ENCODE results near the gene PAM. TPM values are rescaled to one million over a fixed set of nuclear protein-coding genes. Genes with fewer than 3 reads are reported as not detected.
"Not testable (repeated sequence)": the region's sequence is repeated elsewhere in the genome, so short reads cannot be mapped to it uniquely, and the experiment has no call there.

Gene PAM
- total RNA-seq, 1 experiment from 2014 or later = 91.3 TPM

DNA sequence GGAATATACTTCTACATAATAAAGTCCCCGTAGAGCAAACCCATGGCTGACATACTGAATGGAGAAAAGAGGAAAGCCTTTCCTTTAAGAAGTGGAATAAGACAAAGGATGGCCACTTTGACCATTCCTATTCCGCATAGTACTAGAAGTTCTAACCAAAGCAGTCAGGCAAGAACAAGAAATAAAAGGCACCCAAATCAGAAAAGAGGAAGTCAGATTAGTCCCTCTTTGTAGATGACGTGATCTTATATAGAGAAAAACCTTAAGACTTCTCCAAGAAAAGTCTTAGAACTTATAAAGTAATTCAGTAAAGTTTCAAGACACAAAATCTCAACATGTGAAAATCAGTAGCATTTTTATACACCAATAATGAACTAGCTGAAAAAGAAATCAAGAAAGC, 231.0 kb downstream of the PAM start:
- no peak for DNase-seq (ENCODE audit: low read depth)
- in situ Hi-C loops (cut with HindIII; ENCODE audit: low pct_unique_long_range_greater_than_20kb, low sequenced_read_pairs) = no loop called here

DNA sequence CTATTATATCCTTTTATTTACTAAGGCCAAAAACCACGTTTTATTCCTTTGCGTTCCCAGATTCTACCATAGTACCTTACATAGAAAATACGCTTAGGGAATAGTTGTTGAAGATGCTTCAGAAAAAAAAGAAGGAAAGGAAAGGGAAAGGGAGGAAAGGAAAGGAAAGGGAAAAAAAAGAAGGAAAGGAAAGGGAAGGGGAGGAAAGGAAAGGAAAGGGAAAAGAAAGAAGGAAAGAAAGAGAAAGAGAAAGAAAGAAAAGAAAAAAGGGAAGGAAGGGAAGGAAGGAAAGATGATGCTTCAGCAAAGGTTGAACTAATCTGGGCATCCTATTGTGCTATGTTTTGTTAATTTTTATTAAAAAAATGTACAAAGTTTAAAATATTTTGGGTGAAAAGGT, 233.4 kb downstream of the PAM start:
- in situ Hi-C loops (cut with HindIII; ENCODE audit: low pct_unique_long_range_greater_than_20kb, low sequenced_read_pairs) = no loop called here
- no peak for DNase-seq (ENCODE audit: low read depth)

DNA sequence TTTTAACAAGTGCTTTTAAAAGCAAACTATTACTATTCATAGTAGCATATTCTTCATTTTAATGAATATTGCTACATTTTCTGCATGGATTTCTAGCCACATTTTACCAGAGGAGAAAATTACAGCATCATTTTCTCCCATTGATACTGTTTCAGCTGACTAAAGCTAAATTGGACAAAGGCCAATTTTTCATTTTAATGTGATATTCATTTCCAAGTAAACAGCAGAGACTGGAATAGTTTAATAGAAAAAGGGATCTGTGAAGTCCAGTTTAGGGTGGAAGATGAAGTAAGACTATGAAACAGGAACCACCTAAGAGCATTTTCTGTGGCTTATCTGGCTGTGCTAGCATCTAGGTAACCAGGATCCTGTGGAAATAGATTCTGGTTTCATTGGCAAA, 236.7 kb downstream of the PAM start:
- in situ Hi-C loops (cut with HindIII; ENCODE audit: low pct_unique_long_range_greater_than_20kb, low sequenced_read_pairs) = no loop called here
- DNase-seq (ENCODE audit: low read depth) = no peak

DNA sequence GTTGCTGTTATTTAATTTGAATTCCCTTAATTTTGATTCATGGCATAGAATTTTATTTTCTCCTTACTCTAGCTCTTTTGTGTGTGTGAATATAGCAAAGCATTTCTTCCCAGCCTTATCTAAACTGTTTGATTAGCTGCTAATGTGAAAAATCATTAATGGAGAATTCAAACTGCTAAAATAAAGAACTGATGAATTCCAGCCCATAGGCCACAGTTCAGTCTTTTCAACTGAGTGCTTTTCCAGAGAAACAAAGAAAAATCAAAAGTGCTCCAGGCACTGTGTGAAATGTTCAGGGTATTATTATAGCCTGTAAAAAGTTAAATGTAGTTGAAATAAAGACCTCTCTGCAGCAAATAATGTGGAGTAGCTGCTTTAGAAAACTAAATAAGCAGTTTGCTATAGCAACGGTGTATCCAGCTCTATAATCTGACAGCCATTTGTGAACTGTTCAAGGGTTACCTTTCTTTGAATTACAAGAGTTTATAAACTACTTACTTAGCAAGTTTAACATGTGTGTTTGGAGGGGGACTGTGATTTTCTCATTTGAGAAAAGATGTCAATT, 241.0 kb downstream of the PAM start:
- DNase-seq (ENCODE audit: low read depth) = no peak
- in situ Hi-C loops (cut with HindIII; ENCODE audit: low pct_unique_long_range_greater_than_20kb, low sequenced_read_pairs) = no loop called here

DNA sequence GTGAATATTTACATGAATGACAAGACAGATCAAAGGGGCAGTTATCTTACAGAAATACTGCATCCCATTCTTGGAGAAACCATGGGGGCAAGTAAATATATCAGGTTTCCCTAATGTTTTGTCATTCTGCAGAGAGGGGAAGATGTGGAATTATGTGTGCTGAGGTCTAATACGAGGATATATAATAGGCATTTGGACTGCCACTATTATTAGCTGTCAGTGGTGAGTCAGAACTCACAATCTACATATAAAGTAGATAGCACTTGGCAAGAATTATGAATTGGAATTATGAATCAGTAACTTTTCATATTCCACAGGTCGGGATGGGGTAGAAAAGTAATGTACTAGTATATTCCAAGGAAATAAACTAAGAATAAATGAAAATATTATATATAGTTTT, 243.1 kb downstream of the PAM start:
- in situ Hi-C loops (cut with HindIII; ENCODE audit: low pct_unique_long_range_greater_than_20kb, low sequenced_read_pairs) = no loop called here
- DNase-seq (ENCODE audit: low read depth) = no peak

DNA sequence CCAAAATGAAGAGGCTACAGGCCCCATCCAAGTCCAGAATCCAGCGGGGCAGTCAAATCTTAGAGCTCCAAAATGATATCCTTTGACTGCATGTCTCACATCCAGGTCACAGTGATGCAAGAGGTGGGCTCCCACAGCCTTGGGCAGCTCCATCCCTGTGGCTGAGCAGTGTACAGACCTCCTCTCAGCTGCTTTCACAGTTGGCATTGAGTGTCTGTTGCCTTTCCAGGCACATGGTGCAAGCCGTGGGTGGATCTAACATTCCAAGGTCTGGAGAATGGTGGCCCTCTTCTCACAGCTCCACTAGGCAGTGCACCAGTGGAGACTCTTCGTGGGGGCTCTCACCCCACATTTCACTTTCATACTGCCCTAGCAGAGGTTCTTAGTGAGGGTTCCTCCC, 244.1 kb downstream of the PAM start:
- in situ Hi-C loops (cut with HindIII; ENCODE audit: low pct_unique_long_range_greater_than_20kb, low sequenced_read_pairs) = no loop called here
- DNase-seq (ENCODE audit: low read depth) = no peak

DNA sequence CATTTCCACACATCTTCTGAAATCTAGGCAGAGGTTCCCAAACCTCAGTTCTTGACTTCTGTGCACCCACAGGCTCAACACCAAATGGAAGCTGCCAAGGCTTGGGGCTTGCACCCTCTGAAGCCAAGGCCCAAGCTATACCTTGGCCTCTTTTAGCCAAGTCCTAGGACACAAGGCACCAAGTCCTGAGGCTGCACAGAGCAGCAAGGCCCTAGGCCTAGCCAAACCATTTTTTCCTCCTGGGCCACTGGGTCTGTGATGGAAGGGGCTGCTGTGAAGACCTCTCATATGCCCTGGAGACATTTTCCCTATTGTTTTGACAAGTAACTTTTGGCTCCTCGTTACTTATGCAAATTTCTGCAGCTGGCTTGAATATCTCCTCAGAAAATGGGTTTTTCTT, 244.5 kb downstream of the PAM start:
- in situ Hi-C loops (cut with HindIII; ENCODE audit: low pct_unique_long_range_greater_than_20kb, low sequenced_read_pairs); DNase-seq (ENCODE audit: low read depth): not testable (repeated sequence)

DNA sequence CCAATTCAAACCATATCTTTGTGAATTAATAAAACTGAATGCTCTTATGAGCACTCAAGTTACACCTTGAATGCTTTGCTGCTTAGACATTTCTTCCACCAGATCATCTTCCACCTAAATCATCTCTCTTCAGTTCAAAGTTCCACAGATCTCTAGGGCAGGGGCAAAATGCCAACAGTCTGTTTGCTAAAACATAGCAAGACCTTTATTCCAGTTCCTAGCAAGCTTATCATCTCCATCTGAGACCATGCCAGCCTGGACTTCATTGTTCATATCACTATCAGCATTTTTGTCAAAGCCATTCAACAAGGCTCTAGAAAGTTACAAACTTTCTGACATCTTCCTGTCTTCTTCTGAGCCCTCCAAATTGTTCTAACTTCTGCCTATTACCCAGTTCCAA, 245.0 kb downstream of the PAM start:
- DNase-seq (ENCODE audit: low read depth) = no peak
- in situ Hi-C loops (cut with HindIII; ENCODE audit: low pct_unique_long_range_greater_than_20kb, low sequenced_read_pairs) = no loop called here

DNA sequence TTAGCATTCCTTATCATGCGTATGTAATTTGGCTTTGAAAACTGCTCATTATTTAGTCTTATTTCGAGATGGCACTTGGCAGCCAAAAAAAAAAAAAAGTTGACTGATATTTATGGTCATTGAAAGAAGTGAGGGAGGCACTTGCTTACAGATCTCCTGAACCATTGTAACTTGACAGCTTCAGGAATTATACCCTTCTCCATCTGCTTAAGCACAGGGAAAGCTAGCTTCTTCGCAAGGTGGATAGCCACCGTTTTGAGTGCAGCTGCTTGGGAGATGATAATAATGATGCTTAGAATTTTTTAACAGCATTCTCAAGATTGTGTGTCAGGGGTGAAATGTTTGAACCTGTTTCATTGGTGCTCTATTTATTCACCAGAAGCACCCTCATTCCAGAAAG, 248.8 kb downstream of the PAM start:
- in situ Hi-C loops (cut with HindIII; ENCODE audit: low pct_unique_long_range_greater_than_20kb, low sequenced_read_pairs) = no loop called here
- no peak for DNase-seq (ENCODE audit: low read depth)

DNA sequence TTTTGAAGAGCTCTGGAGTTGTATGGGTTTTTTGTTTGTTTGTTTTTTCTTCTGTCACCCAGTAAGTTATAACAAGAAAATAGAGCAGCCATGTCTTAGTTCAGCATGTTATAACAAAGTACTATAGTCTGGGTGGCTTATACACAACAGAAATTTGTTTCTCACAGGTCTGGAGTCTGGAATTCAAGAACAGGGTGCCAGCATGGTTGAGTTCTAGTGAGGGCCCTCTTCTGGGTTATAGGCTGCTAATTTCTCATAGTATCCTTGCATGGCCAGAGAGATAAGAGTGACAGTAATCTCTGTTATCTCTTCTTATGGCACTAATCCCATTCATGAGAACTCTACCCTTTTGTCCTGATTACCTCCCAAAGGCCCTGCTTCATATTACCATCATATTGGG, 250.2 kb downstream of the PAM start:
- no peak for DNase-seq (ENCODE audit: low read depth)
- in situ Hi-C loops (cut with HindIII; ENCODE audit: low pct_unique_long_range_greater_than_20kb, low sequenced_read_pairs) = no loop called here

DNA sequence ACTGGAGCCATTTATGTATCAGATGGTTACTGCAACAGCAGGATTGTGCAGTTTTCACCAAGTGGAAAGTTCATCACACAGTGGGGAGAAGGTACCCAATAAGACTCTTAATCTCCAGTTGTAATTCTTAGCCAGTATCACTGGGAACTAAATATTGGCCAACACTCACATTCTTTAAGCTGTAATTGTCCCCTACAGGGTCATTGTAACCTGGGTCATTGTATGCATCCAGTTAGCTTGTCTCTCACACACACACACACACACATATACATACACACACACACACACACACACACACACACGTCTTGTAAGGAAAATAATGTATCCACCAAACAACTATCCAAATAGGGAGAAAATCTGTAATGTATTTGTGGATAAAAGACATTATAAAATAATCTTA, 251.8 kb downstream of the PAM start:
- no peak for DNase-seq (ENCODE audit: low read depth)
- in situ Hi-C loops (cut with HindIII; ENCODE audit: low pct_unique_long_range_greater_than_20kb, low sequenced_read_pairs) = no loop called here

DNA sequence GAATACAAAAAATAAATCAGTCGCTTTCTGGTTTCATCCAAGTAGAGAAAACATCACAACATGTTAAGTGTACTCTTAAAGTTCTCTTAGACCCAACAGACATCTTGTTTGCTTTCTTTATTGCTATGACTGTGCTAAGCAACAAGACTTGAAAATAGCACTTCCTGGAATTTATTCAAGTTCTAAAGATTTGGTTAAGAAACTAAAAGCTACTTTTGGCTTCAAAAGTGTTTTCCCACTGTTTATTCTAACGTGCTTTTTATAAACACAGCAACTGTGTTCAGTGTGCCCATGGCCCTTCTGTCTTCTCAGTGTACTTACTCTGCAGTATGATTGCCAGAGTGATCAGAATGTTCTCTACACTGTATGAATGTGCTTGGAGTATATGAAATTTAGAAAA, 255.1 kb downstream of the PAM start:
- no peak for DNase-seq (ENCODE audit: low read depth)
- in situ Hi-C loops (cut with HindIII; ENCODE audit: low pct_unique_long_range_greater_than_20kb, low sequenced_read_pairs) = no loop called here

DNA sequence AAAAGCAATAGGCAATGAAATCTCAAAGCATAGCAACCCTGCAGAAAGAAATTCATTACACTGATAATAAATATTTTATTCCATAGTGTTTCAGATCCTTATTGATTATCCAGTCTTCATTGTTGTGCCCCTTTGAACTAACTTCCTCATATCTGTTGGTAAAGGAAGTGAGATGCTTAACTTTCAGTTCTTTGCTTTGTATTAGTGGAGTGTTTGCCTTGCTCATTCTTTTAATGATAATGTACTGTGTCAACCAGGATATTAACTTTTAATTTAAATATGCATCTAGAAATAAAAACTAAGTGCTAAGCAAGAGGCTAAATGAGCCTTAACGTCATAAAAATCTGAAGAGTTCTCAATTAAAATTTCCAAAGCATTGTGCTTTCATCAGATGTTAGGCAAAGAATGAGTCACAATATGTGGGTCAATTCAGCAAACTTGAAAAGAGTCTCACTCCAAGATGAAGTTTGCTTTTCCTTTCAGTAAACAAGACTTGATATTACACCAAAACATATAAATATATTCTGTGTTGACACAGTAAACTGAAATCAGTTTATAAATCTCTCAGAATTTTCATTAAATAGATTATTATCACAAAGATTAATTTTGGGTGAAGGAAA, 258.9 kb downstream of the PAM start:
- in situ Hi-C loops (cut with HindIII; ENCODE audit: low pct_unique_long_range_greater_than_20kb, low sequenced_read_pairs) = no loop called here
- no peak for DNase-seq (ENCODE audit: low read depth)

DNA sequence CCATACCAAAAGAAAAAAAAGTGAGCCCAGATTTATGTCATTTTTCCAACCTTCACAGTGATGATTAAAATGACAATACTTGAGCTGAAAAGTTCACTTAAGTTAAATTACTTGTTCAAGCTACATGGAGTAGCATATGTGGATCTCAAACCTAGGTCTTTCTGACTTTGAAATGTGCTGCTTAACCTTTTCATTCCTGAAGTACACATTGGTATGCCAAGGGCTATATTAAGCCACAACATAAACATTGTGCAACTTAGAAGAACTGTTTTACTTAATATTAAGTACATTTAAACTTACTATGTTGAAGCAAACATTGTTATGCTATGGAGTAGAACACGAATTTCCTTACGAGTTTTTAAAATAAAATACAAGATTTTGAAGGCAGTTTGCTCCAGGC, 259.9 kb downstream of the PAM start:
- in situ Hi-C loops (cut with HindIII; ENCODE audit: low pct_unique_long_range_greater_than_20kb, low sequenced_read_pairs) = no loop called here
- DNase-seq (ENCODE audit: low read depth) = no peak

DNA sequence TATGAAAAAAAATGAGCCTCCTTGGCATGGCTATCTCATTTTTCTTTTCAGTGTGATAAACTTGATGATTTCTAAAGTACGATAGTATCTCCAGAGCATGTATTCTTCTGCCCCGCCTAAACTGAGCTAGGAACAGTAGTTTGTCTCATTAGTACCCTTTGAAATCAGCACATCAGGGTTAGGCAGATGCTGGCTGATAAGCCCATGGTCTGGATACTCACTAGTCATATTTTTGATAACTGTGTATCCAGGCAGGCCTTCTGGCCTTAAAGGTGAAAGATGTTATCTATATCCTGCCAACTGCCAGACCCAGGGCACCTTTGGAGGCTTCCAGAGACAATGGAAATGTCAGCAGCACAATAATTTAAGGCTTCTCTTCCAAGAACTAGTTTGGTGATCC, 261.1 kb downstream of the PAM start:
- no peak for DNase-seq (ENCODE audit: low read depth)
- in situ Hi-C loops (cut with HindIII; ENCODE audit: low pct_unique_long_range_greater_than_20kb, low sequenced_read_pairs) = no loop called here

DNA sequence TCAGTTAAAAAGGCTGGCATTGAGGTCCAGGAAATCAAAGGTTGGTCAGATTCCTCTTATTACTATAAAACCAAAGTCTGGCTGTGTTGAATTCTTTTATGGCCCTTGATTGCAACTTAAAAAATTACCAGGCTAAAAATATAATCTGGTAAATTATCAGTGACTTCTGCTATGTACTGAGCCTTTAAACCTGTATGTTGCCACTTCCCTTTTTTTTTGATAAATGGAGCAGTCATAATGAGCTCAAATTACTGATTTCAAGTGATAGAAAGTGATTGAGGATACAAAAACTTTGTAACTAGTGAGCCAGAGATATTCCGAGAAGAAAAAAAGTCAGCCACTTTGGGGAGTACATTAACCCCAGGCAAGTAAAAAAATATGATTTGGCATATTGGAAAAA, 264.7 kb downstream of the PAM start:
- in situ Hi-C loops (cut with HindIII; ENCODE audit: low pct_unique_long_range_greater_than_20kb, low sequenced_read_pairs) = no loop called here
- no peak for DNase-seq (ENCODE audit: low read depth)

DNA sequence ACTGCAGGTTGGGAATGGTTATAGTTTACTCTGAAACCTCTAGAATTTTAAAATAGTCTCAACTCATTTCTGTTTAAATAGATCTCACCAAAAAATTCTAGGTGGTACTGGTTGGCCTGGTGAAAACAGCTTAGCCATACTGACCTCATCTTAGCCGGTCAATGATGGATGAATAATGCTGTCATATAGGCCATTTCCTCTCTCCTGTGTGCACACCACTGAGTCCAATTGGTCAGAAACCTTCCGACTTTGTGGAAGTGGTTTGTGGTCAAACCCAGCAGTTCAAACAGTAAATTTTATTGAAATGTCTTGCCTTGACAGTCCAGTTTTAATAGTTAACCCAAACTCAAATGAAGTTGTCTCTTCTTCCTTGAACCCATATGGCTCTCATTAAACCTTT, 266.2 kb downstream of the PAM start:
- in situ Hi-C loops (cut with HindIII; ENCODE audit: low pct_unique_long_range_greater_than_20kb, low sequenced_read_pairs) = no loop called here
- DNase-seq (ENCODE audit: low read depth) = no peak

DNA sequence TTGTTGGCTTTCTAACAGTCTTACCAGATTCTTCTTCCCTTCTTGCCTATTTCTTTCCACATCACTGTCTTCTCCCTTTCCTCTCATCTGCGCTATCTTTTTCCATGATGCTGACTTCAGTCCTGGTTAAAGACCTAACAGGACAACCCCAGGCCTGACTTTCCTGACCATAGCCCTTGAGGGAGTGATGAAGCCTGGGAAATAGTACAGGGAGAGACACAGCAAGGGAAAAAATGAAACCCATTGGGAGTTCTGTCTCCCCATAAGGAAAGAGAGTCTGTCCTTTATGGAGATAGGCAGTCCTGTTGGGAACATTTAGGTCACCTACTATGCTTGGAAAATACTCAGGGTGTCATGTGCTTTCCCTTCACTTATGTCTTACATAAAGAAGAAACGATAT, 272.2 kb downstream of the PAM start:
- in situ Hi-C loops (cut with HindIII; ENCODE audit: low pct_unique_long_range_greater_than_20kb, low sequenced_read_pairs) = no loop called here

DNA sequence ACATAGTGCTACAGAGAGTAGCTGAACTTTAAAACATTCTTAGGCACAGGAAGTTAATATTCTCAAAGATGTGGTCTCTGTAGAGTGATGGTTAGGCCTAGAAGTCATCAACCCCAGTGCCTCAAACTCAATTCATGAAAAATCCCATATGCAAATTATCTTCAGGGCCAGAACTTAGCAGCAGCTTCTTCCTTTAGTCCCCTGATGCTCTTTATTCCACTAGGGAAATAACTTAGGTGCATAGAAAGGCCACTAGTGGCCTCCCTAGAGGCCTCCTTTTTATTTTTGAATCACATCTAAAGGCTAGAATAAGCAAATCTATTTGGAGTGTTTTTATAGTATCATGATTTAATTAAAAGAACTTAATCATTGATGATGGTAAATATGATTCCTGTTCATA, 276.5 kb downstream of the PAM start:
- DNase-seq (ENCODE audit: low read depth) = no peak
- in situ Hi-C loops (cut with HindIII; ENCODE audit: low pct_unique_long_range_greater_than_20kb, low sequenced_read_pairs) = no loop called here

More for the DNA sequence above, 272.2 kb downstream of the PAM start:
- no peak for DNase-seq (ENCODE audit: low read depth)

DNA sequence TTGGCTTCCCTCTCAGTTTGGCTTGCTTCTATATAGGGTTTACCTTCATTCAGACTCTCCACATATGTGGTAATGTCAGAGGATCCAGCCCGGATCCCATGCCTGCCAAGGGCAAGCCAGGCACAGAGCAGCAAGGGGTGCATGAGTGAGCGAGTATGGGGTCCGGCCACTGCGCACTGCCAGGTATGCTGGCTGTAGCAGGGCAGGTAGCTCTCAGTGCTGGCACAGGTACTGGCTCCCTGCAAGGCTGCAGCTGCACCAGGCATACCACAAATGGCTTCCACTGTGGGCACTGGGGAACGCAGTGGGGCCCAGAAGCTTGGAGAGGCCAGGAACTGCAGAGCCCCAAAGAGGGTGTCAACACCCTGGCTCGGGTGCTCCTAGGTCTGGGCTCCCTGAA, 278.6 kb downstream of the PAM start:
- DNase-seq (ENCODE audit: low read depth) = no peak
- in situ Hi-C loops (cut with HindIII; ENCODE audit: low pct_unique_long_range_greater_than_20kb, low sequenced_read_pairs) = no loop called here

All from Caki2 (cell line).